ENCODE results near the gene ITGAE.
"Not testable (repeated sequence)": the region's sequence is repeated elsewhere in the genome, so short reads cannot be mapped to it uniquely, and the experiment has no call there.

The ITGAE gene

GRCh38 chr17:3794152-3794551, 6.8 kb downstream of the ITGAE start:
- DNase-seq, result not testable (repeated sequence)

GRCh38 chr17:3793258-3793657, 7.7 kb downstream of the ITGAE start:
- DNase-seq, result not testable (repeated sequence)

GRCh38 chr17:3792481-3792880, 8.5 kb downstream of the ITGAE start:
- peak; percentile 31 for DNase-seq

- DNase-seq, result no peak
Observed at GRCh38 chr17:3788200-3788599, 12.8 kb downstream of the ITGAE start.

GRCh38 chr17:3785323-3785722, 15.7 kb downstream of the ITGAE start:
- DNase-seq, result not testable (repeated sequence)

GRCh38 chr17:3782751-3783150, 18.2 kb downstream of the ITGAE start:
- DNase-seq, result no peak

- DNase-seq, result no peak
Observed at GRCh38 chr17:3780986-3781385, 20.0 kb downstream of the ITGAE start.

- DNase-seq, result no peak
Observed at GRCh38 chr17:3777366-3778120, 23.4 kb downstream of the ITGAE start.

GRCh38 chr17:3773966-3774365, 27.0 kb downstream of the ITGAE start:
- no peak for DNase-seq

- DNase-seq, result no peak
Observed at GRCh38 chr17:3773511-3773910, 27.5 kb downstream of the ITGAE start.

GRCh38 chr17:3772764-3773163, 28.2 kb downstream of the ITGAE start:
- no peak for DNase-seq

GRCh38 chr17:3771140-3771539, 29.8 kb downstream of the ITGAE start:
- DNase-seq, result no peak

- no peak for DNase-seq
Observed at GRCh38 chr17:3770466-3770865, 30.5 kb downstream of the ITGAE start.

- DNase-seq, result no peak
Observed at GRCh38 chr17:3768769-3769168, 32.2 kb downstream of the ITGAE start.

- DNase-seq, result no peak
Observed at GRCh38 chr17:3768341-3768740, 32.6 kb downstream of the ITGAE start.

- no peak for DNase-seq
Observed at GRCh38 chr17:3766779-3767178, 34.2 kb downstream of the ITGAE start.

- no peak for DNase-seq
Observed at GRCh38 chr17:3765981-3766380, 35.0 kb downstream of the ITGAE start.

- no peak for DNase-seq
Observed at GRCh38 chr17:3763777-3764170, 37.2 kb downstream of the ITGAE start.

GRCh38 chr17:3762922-3763776, 37.8 kb downstream of the ITGAE start:
- DNase-seq, result no peak

- DNase-seq, result no peak
Observed at GRCh38 chr17:3761918-3762380, 39.0 kb downstream of the ITGAE start.

GRCh38 chr17:3761036-3761917, 39.7 kb downstream of the ITGAE start:
- DNase-seq, result no peak

- DNase-seq, result no peak
Observed at GRCh38 chr17:3759597-3760216, 41.3 kb downstream of the ITGAE start.

All from midbrain (tissue), 1 donor.